HepG2 (cell line): ENCODE results near the gene MRPL27.

Source experiments
- ATF1 ChIP-seq: IDR thresholded peaks from 2 replicates; pipeline ENCODE4 v1.6.1; 2016; ENCODE audit warnings: mild to moderate bottlenecking, control low read depth
- CBFB ChIP-seq: sonication (generic); formaldehyde crosslinking; IDR thresholded peaks from 2 replicates; pipeline ENCODE4 v1.4.0; 2020; ENCODE audit warnings: missing genetic modification reagents
- CREM ChIP-seq, 2 experiments: sonication (generic) in 1 of 2; formaldehyde crosslinking in 1 of 2; IDR thresholded peaks; 2 replicates each; pipeline versions ENCODE4 v1.4.0 to v1.6.1; 2016 to 2020; ENCODE audit warnings: antibody characterized with exemption in 1 of 2, mild to moderate bottlenecking in 1 of 2, missing genetic modification reagents in 1 of 2
- KDM5B ChIP-seq: sonication (generic); formaldehyde crosslinking; IDR thresholded peaks from 2 replicates; pipeline ENCODE4 v1.4.0; 2020; ENCODE audit warnings: missing genetic modification reagents, mild to moderate bottlenecking, borderline replicate concordance
- MXI1 ChIP-seq: IDR thresholded peaks from 3 replicates; pipeline ENCODE4 v1.6.1; 2012; ENCODE audit warnings: low read depth, low read length, inconsistent platforms, borderline replicate concordance
- POLR2AphosphoS5 ChIP-seq: IDR thresholded peaks from 2 replicates; pipeline ENCODE4 v1.6.1; 2012; ENCODE audit warnings: low read depth, low read length
- ZNF7 ChIP-seq: IDR thresholded peaks from 2 replicates; pipeline ENCODE4 v1.6.1; 2016; ENCODE audit warnings: missing biosample characterization, missing genetic modification reagents
- TF ChIP-seq, protein P1 (sequence below): sonication (generic); formaldehyde crosslinking; IDR thresholded peaks from 2 replicates; pipeline ENCODE4 v1.5.0; 2020; ENCODE audit warnings: mild to moderate bottlenecking, missing genetic modification reagents, moderate library complexity
- TF ChIP-seq, protein P2 (sequence below): IDR thresholded peaks from 2 replicates; pipeline ENCODE4 v1.6.1; 2016; ENCODE audit warnings: mild to moderate bottlenecking
- TF ChIP-seq, protein P3 (sequence below), 2 experiments: sonication (generic) in 1 of 2; formaldehyde crosslinking in 1 of 2; IDR thresholded peaks; 2 replicates each; pipeline versions ENCODE4 v1.6.1 to v1.9.0; 2014 to 2022; ENCODE audit warnings: antibody characterized with exemption in 1 of 2, borderline replicate concordance in 1 of 2, inconsistent platforms in 1 of 2, low read depth in 1 of 2, missing genetic modification reagents in 1 of 2

DNA sequence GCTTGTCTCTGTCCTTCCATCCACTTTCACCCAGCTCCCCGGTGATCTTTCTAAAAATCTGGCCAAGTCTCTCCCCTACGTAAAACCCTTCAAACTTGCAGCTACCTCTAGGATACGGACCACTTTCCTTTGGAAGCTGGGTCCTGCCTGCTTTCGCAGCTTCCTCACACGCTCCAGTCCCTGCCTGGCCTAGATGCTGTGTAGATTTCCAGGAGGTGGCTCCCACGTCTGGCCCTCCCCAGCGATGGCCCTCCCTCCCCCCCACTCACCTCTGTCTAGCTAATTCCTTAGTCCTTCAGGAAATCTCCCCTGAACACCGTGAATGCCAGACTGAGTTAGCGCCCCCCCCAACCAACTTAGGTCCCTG lies 24.9 kb upstream of the MRPL27 start:
- TF ChIP-seq, protein P1, sequence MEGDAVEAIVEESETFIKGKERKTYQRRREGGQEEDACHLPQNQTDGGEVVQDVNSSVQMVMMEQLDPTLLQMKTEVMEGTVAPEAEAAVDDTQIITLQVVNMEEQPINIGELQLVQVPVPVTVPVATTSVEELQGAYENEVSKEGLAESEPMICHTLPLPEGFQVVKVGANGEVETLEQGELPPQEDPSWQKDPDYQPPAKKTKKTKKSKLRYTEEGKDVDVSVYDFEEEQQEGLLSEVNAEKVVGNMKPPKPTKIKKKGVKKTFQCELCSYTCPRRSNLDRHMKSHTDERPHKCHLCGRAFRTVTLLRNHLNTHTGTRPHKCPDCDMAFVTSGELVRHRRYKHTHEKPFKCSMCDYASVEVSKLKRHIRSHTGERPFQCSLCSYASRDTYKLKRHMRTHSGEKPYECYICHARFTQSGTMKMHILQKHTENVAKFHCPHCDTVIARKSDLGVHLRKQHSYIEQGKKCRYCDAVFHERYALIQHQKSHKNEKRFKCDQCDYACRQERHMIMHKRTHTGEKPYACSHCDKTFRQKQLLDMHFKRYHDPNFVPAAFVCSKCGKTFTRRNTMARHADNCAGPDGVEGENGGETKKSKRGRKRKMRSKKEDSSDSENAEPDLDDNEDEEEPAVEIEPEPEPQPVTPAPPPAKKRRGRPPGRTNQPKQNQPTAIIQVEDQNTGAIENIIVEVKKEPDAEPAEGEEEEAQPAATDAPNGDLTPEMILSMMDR (CRISPR knock-in tag): no peak
- TF ChIP-seq POLR2AphosphoS5 (no peak), KDM5B (CRISPR knock-in tag) (no peak), CREM (IDR thresholded peaks at IDR 0.05) (no peak), CREM (CRISPR knock-in tag; IDR thresholded peaks at IDR 0.05) (no peak), CBFB (CRISPR knock-in tag) (no peak), ZNF7 (CRISPR knock-in tag) (no peak), ATF1 (CRISPR knock-in tag) (no peak), MXI1 (no peak)
- TF ChIP-seq, protein P2, sequence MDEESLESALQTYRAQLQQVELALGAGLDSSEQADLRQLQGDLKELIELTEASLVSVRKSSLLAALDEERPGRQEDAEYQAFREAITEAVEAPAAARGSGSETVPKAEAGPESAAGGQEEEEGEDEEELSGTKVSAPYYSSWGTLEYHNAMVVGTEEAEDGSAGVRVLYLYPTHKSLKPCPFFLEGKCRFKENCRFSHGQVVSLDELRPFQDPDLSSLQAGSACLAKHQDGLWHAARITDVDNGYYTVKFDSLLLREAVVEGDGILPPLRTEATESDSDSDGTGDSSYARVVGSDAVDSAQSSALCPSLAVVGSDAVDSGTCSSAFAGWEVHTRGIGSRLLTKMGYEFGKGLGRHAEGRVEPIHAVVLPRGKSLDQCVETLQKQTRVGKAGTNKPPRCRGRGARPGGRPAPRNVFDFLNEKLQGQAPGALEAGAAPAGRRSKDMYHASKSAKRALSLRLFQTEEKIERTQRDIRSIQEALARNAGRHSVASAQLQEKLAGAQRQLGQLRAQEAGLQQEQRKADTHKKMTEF (CRISPR knock-in tag): no peak
- TF ChIP-seq, protein P3, sequence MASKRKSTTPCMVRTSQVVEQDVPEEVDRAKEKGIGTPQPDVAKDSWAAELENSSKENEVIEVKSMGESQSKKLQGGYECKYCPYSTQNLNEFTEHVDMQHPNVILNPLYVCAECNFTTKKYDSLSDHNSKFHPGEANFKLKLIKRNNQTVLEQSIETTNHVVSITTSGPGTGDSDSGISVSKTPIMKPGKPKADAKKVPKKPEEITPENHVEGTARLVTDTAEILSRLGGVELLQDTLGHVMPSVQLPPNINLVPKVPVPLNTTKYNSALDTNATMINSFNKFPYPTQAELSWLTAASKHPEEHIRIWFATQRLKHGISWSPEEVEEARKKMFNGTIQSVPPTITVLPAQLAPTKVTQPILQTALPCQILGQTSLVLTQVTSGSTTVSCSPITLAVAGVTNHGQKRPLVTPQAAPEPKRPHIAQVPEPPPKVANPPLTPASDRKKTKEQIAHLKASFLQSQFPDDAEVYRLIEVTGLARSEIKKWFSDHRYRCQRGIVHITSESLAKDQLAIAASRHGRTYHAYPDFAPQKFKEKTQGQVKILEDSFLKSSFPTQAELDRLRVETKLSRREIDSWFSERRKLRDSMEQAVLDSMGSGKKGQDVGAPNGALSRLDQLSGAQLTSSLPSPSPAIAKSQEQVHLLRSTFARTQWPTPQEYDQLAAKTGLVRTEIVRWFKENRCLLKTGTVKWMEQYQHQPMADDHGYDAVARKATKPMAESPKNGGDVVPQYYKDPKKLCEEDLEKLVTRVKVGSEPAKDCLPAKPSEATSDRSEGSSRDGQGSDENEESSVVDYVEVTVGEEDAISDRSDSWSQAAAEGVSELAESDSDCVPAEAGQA (IDR thresholded peaks at IDR 0.05; ENCODE audit: low read depth): no peak
- TF ChIP-seq, protein P3 (CRISPR knock-in tag; IDR thresholded peaks at IDR 0.05; ENCODE audit: borderline replicate concordance): no peak
